HUES6 (cell line): ENCODE measurements around the gene DOCK6.

ENCODE experiments used
- H3K27ac ChIP-seq: 2 replicates; pipeline ENCODE4 v1.7.0; 2013; ENCODE audit warnings: low read depth, mild to moderate bottlenecking, low read length, inconsistent platforms
- H3K27me3 ChIP-seq: 2 replicates; pipeline ENCODE4 v1.6.1; 2013; ENCODE audit warnings: low read length; ENCODE audit not compliant: control insufficient read depth, insufficient read depth
- H3K36me3 ChIP-seq: 2 replicates; pipeline ENCODE4 v1.6.1; 2013; ENCODE audit warnings: low read length; ENCODE audit not compliant: control insufficient read depth, insufficient read depth
- H3K4me1 ChIP-seq: 2 replicates; pipeline ENCODE4 v1.6.1; 2013; ENCODE audit warnings: low read length; ENCODE audit not compliant: control insufficient read depth, insufficient read depth
- H3K4me3 ChIP-seq: 2 replicates; pipeline ENCODE4 v1.5.1; 2013; ENCODE audit warnings: low read depth, low read length
- H3K9ac ChIP-seq: one replicate; pipeline ENCODE4 v1.6.1; 2013; ENCODE audit warnings: mild to moderate bottlenecking, low read length
- H3K9me3 ChIP-seq: 2 replicates; pipeline ENCODE4 v1.6.1; 2013; ENCODE audit warnings: low read depth, low read length; ENCODE audit not compliant: control insufficient read depth, insufficient read depth

The DOCK6 gene

DNA sequence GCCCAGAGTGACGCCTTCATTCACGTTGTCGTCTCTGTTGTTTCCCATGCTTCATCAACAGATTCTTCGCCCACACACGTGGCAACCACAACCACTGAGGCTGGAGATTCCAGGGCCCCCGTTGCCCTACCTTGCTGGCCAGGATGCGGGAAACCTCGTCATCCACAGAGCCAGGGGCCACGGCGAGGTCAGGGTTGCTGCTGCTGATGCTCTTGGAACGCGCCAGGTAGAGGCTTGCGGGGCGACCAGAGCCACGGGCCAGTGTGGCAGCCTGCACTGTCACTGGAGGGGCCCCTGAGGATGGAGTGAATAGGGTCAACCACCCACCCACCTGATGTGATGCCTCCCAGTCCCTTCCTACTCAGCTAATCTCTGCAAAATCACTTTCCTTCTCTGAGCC lies 29.3 kb downstream of the DOCK6 start:
- Histone ChIP-seq H3K27ac (no peak overlapping the region), H3K36me3 (peaks cover 49% of the 10 kb centered on the region), H3K27me3 (no peaks in the 10 kb centered on the region), H3K4me3 (no peak overlapping the region), H3K9me3 (no peaks in the 10 kb centered on the region), H3K9ac (no peak overlapping the region), H3K4me1 (peaks cover 6% of the 10 kb centered on the region; the same call in 1 of the 2 replicates)

DNA sequence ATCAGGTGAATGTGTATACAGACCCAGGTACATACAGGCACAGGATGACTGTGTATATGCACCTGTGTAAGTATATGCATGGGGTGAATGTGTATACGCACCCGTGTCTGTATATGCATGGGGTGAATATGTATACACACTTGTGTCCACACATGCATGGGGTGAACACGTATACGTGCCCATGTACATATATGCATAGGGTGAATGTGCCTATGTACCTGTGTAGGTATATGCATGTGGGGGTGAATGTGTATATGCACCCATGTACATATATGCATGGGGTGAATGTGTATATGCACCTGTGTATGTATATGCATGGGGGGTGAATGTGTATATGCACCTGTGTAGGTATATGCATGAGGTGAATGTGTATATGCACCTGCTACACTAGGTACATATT lies 29.8 kb downstream of the DOCK6 start:
- no peaks in the 10 kb centered on the region for H3K27me3 ChIP-seq
- no peak overlapping the region for H3K4me3 ChIP-seq
- H3K9ac ChIP-seq = no peak overlapping the region

GRCh38 chr19:11230621-11231386 lies 31.5 kb downstream of the DOCK6 start:
- Histone ChIP-seq H3K36me3 (peaks cover 40% of the 10 kb centered on the region), H3K4me3 (no peak overlapping the region), H3K27ac (no peak overlapping the region), H3K4me1 (no peaks in the 10 kb centered on the region), H3K27me3 (no peaks in the 10 kb centered on the region), H3K9me3 (no peaks in the 10 kb centered on the region), H3K9ac (no peak overlapping the region)

More for the DNA sequence above, 29.8 kb downstream of the DOCK6 start:
- Histone ChIP-seq H3K27ac (no peak overlapping the region), H3K9me3 (no peaks in the 10 kb centered on the region), H3K4me1 (peaks cover 6% of the 10 kb centered on the region; the same call in 1 of the 2 replicates), H3K36me3 (peaks cover 45% of the 10 kb centered on the region)

DNA sequence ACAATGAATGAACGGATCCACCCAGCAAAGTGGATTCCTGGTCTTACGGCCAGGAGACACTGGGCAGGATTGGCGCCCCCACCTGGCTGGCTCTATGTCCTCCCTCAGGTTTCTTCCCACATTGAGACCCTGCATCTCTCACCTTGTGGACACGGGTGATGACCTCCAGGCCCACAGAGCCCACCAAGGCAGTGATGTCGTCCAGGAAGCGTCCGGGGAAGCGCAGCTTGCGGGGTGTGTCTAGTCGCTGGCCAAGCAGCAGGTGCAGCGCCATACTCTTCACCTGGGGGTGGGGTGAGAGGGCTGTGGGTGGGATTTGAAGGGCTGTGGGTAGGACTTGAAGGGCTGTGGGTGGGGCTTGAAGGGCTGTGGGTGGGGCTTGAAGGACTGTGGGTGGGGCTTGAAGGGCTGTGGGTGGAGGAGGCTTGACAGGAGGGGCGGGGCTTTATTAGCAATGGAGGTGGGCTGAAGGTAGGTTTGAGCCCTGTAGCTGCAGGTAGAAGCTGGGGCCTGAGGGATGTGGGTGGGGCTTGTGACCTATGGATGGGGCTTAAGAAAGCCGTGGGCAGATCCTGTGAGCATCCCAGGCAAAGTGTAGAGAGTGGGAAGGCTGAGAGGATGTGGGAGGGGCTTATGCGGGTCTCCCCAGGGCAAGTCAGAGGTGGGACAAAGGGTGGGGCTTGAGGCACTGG lies 35.0 kb downstream of the DOCK6 start:
- peaks cover 41% of the 10 kb centered on the region for H3K36me3 ChIP-seq
- H3K27me3 ChIP-seq = no peaks in the 10 kb centered on the region
- H3K4me1 ChIP-seq = no peaks in the 10 kb centered on the region
- H3K4me3 ChIP-seq = no peak overlapping the region
- no peak overlapping the region for H3K27ac ChIP-seq
- H3K9ac ChIP-seq = no peak overlapping the region
- no peaks in the 10 kb centered on the region for H3K9me3 ChIP-seq

DNA sequence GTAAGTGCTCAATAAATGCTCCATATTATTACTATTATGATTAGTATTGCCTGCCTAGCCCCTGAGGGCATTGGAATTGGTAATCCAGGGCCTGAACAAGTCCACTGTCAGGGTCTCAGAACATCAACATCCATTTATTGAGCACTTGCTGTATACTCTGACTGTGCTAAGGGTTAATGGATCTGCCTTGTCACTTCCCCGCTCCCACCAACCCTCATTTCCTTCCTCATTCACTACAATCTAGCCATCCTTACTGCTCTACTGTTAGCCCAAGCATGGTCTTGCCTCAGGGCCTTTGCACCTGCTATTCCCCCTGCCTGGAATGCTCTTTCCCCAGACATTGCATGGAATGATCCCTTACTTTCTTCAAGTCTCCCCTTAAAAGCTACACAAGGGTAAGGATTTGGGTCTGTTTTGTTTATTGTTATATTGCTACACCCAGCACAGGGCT lies 35.6 kb downstream of the DOCK6 start:
- Histone ChIP-seq H3K9me3 (peaks cover 4% of the 10 kb centered on the region), H3K4me1 (no peaks in the 10 kb centered on the region)

DNA sequence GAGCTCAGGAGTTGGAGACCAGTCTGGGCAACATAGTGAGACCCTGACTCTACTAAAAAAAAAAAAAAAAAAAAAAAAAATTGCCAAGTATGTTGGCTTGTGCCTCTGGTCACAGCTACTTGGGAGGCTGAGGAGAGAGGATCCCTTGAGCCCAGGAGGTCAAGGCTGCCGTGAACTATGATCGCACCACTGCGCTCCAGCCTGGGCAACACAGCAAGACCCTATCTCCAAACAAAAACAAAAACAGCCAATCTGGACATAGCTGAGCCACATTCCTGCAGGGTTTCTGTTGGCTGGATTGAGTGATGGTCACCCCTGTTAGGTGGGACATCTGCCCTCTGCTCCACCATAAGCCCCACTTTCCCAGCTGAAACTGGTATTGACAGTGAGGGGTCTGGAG lies 36.5 kb downstream of the DOCK6 start:
- Histone ChIP-seq H3K4me1 (no peaks in the 10 kb centered on the region), H3K27ac (no peak overlapping the region), H3K9ac (no peak overlapping the region), H3K9me3 (peaks cover 12% of the 10 kb centered on the region), H3K36me3 (peaks cover 46% of the 10 kb centered on the region), H3K4me3 (no peak overlapping the region), H3K27me3 (no peaks in the 10 kb centered on the region)

More for the DNA sequence above, 35.6 kb downstream of the DOCK6 start:
- Histone ChIP-seq H3K36me3 (peaks cover 41% of the 10 kb centered on the region), H3K9ac (no peak overlapping the region), H3K4me3 (no peak overlapping the region), H3K27me3 (no peaks in the 10 kb centered on the region), H3K27ac (no peak overlapping the region)

- peaks cover 50% of the 10 kb centered on the region for H3K36me3 ChIP-seq
- no peak overlapping the region for H3K4me3 ChIP-seq
- H3K27me3 ChIP-seq = no peaks in the 10 kb centered on the region
- H3K9ac ChIP-seq = no peak overlapping the region
- H3K4me1 ChIP-seq = no peaks in the 10 kb centered on the region
- no peak overlapping the region for H3K27ac ChIP-seq
- peaks cover 15% of the 10 kb centered on the region for H3K9me3 ChIP-seq
Measured at GRCh38 chr19:11225172-11225571, 37.2 kb downstream of the DOCK6 start.

DNA sequence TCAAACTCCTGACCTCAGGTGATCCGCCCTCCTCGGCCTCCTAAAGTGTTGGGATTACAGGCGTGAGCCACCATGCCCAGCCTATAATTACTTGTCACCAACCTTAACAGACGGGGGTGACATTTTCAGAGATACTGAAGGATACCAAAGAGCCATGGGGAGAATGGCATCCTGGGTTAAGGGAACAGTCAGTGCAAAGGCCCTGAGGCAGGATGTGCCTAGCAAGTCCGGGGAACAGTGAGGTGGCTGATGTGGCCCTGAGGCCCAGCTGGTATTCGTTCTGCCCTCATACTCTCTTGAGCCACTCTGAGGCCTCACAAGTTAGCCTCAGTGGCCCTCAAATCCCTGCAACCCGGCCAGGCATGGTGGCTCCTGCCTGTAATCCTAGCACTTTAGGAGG lies 37.9 kb downstream of the DOCK6 start:
- Histone ChIP-seq H3K9me3 (peaks cover 17% of the 10 kb centered on the region), H3K4me1 (no peaks in the 10 kb centered on the region), H3K4me3 (no peak overlapping the region), H3K27ac (no peak overlapping the region), H3K27me3 (no peaks in the 10 kb centered on the region), H3K9ac (no peak overlapping the region), H3K36me3 (peaks cover 53% of the 10 kb centered on the region)

- Histone ChIP-seq H3K36me3 (peaks cover 53% of the 10 kb centered on the region), H3K4me3 (no peak overlapping the region), H3K9me3 (peaks cover 17% of the 10 kb centered on the region), H3K4me1 (no peaks in the 10 kb centered on the region), H3K9ac (no peak overlapping the region), H3K27me3 (no peaks in the 10 kb centered on the region), H3K27ac (no peak overlapping the region)
Measured at GRCh38 chr19:11223200-11223599, 39.1 kb downstream of the DOCK6 start.

- no peak overlapping the region for H3K27ac ChIP-seq
- H3K27me3 ChIP-seq = no peaks in the 10 kb centered on the region
- no peak overlapping the region for H3K9ac ChIP-seq
- H3K4me1 ChIP-seq = no peaks in the 10 kb centered on the region
- peaks cover 22% of the 10 kb centered on the region for H3K9me3 ChIP-seq
- H3K36me3 ChIP-seq = peaks cover 57% of the 10 kb centered on the region
- no peak overlapping the region for H3K4me3 ChIP-seq
Measured at GRCh38 chr19:11221082-11221598, 41.2 kb downstream of the DOCK6 start.

GRCh38 chr19:11214387-11214786 lies 47.9 kb downstream of the DOCK6 start:
- no peaks in the 10 kb centered on the region for H3K4me1 ChIP-seq
- H3K4me3 ChIP-seq = no peak overlapping the region
- no peak overlapping the region for H3K9ac ChIP-seq
- H3K27me3 ChIP-seq = no peaks in the 10 kb centered on the region
- no peak overlapping the region for H3K27ac ChIP-seq
- H3K9me3 ChIP-seq = 0 out of 2 replicates have a peak, but pooled peaks cover 5% of the 10 kb centered on the region
- H3K36me3 ChIP-seq = peaks cover 61% of the 10 kb centered on the region
